ENCODE measurements around the gene IGDCC3. TPM values are rescaled to one million over a fixed set of nuclear protein-coding genes. Genes with fewer than 3 reads are reported as not detected.

The IGDCC3 gene
- total RNA-seq, 4 donors from 2014 or later: not detected

GRCh38 chr15:65278480-65278879, 99.3 kb downstream of the IGDCC3 start:
- TF ChIP-seq POLR2A (IDR thresholded peaks at IDR 0.05) (no peak), CTCF (IDR thresholded peaks at IDR 0.05 in 4 of 5, conservative IDR thresholded peaks at IDR 0.05 in 1 of 5) (no peak)
- in situ Hi-C loops (cut with MboI; ENCODE audit: low sequenced_read_pairs in 4 of 4): loop anchor here in 3 of 4 donors (10.0 to 25.0 kb wide), 2 partner anchors 84 to 241 kb away; partner anchors contain the start of genes MTFMT (in 3 of the 3) and SLC51B (in 3 of the 3)
- no peak for DNase-seq
- Histone ChIP-seq H3K4me3 (no peak overlapping the region), H3K9me3 (no peaks in the 10 kb centered on the region), H3K36me3 (peaks cover 0 to 3% of the 10 kb centered on the region in 2 donors), H3K4me1 (no peaks in the 10 kb centered on the region), H3K27me3 (no peaks in the 10 kb centered on the region), H3K27ac (no peak overlapping the region)
- intact Hi-C loops (cut with DNase I; ENCODE audit: low total_unique reads): no loop called here
- ATAC-seq: no peak

Other genes starting within 250 kb of the IGDCC3 start
- 10 to 100 TPM; 10.4 to 15.7 (median 12.4) TPM for gene PDCD7, start 244.2 kb downstream of the IGDCC3 start, total RNA-seq
- 100 to 1,000 TPM in 1 of 4 donors, 10 to 100 TPM in 3; 49.3 to 116 (median 63.3) TPM for gene CLPX, start 192.7 kb downstream of the IGDCC3 start, total RNA-seq
- 10 to 100 TPM in 3 of 4 donors, 1 to 10 TPM in 1; 5.4 to 49.9 (median 41.6) TPM for gene CILP, start 166.5 kb downstream of the IGDCC3 start, total RNA-seq
- 1 to 10 TPM; 2.6 to 3.3 (median 3.0) TPM for gene PARP16, start 91.1 kb downstream of the IGDCC3 start, total RNA-seq
- not detected for gene RNU5A-1, start 82.0 kb downstream of the IGDCC3 start, total RNA-seq
- gene RNU5B-1, start 73.3 kb downstream of the IGDCC3 start, total RNA-seq: not detected
- gene IGDCC4, start 44.9 kb upstream of the IGDCC3 start, total RNA-seq: 1 to 10 TPM; 2.3 to 7.4 (median 2.8) TPM
- gene DPP8, start 139.7 kb upstream of the IGDCC3 start, total RNA-seq: 10 to 100 TPM; 36.9 to 76.6 (median 48.0) TPM
- 1 to 10 TPM; 4.5 to 9.5 (median 6.5) TPM for gene HACD3, start 152.5 kb upstream of the IGDCC3 start, total RNA-seq
- 10 to 100 TPM; 11.9 to 20.0 (median 14.8) TPM for gene INTS14, start 233.1 kb upstream of the IGDCC3 start, total RNA-seq
- gene SLC24A1, start 243.9 kb upstream of the IGDCC3 start, total RNA-seq: under 1 TPM; 0.41 to 0.81 (median 0.69) TPM

Measured in gastrocnemius medialis (tissue), 4 donors.